ENCODE measurements around the gene ZG16.

- TF ChIP-seq EZH2phosphoT487 (IDR thresholded peaks at IDR 0.05; ENCODE audit: unreplicated experiment) (no peak), CTCF (conservative IDR thresholded peaks at IDR 0.05; ENCODE audit: low read depth in 2 of 2) (no peak), ZNF114 (CRISPR knock-in tag; IDR thresholded peaks at IDR 0.05) (no peak), JUNB (IDR thresholded peaks at IDR 0.05; ENCODE audit: unreplicated experiment) (no peak), ZNF331 (CRISPR knock-in tag; IDR thresholded peaks at IDR 0.05; ENCODE audit: low read depth) (no peak), EZH2 (IDR thresholded peaks at IDR 0.05; ENCODE audit: low read depth, unreplicated experiment) (no peak), POLR2AphosphoS5 (IDR thresholded peaks at IDR 0.05; ENCODE audit: low read depth) (no peak)
Observed at GRCh38 chr16:29820271-29820701, 42.2 kb downstream of the ZG16 start, which contains the start of gene MVP.

Data from GM23338 (cell line).